ENCODE results near the gene SNX15.
"Not testable (repeated sequence)": the region's sequence is repeated elsewhere in the genome, so short reads cannot be mapped to it uniquely, and the experiment has no call there.

SNX15 gene

GRCh38 chr11:65014726-65015227 is 12.5 kb upstream of the SNX15 start:
- no peak for DNase-seq (ENCODE audit: low read depth in 2 of 2)

- no peak for DNase-seq (ENCODE audit: low read depth in 2 of 2)
These were observed 10.5 kb upstream of the SNX15 start for GRCh38 chr11:65016705-65017104.

DNA sequence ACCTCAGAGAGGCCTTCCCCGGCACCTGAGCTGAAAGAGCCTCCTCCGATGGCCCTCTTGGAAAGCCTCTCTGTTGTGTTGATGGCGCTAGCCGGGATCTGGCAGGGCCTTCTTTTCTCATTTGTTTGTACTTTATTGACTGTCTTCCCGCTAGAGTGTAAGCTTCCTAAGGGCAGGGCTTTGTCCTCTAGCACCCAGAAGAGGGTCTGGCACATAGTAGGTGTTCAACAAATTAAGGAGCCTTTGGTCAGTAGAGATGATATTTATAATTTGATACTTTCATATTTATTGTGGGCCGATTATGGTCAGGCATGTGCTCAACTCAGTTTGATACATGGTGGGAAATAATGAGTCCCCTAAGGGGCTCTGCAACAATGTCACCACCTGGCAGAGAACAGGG is 9.3 kb upstream of the SNX15 start:
- no peak for DNase-seq (ENCODE audit: low read depth in 2 of 2)

DNA sequence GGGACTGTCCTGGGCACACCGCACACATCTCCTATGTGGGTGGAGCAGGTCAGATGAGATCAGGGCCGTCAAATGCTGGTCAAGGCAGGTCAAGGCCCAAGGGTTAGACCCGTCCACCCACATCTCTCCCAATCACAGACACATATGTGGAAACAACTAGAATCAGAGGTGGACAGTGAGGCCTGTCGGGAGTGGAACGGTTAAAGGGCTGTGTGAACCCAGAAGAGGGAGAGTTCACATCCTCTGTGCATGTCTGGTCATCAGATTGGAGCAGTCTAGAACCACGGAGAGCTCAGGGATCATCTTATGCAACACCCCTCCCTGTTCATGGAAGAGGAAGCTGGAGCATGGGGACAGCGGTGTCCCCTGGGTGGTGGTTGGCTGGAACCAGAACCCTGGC is 7.4 kb upstream of the SNX15 start:
- no peak for DNase-seq (ENCODE audit: low read depth in 2 of 2)

GRCh38 chr11:65021003-65021402 is 6.2 kb upstream of the SNX15 start:
- DNase-seq (ENCODE audit: low read depth in 2 of 2), result no peak

GRCh38 chr11:65021509-65021908 is 5.7 kb upstream of the SNX15 start:
- no peak for DNase-seq (ENCODE audit: low read depth in 2 of 2)

DNA sequence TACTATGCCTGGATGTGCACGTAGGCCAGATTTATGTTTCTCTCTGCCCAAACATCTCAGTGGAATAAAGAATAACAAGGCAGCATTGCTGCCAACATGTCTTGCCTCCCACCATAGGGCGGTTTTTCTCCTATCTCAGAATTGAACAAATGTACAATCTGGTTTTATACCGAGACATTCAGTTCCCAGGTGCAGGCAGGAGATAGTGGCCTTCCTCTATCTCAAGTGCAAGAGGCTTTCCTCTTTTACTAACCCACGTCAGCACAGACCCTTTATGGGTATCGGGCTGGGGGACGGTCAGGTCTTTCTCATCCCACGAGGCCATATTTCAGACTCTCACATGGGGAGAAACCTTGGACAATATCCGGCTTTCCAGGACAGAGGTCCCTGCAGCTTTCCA is 3.7 kb upstream of the SNX15 start:
- not testable (repeated sequence) for DNase-seq (ENCODE audit: low read depth in 2 of 2)

DNA sequence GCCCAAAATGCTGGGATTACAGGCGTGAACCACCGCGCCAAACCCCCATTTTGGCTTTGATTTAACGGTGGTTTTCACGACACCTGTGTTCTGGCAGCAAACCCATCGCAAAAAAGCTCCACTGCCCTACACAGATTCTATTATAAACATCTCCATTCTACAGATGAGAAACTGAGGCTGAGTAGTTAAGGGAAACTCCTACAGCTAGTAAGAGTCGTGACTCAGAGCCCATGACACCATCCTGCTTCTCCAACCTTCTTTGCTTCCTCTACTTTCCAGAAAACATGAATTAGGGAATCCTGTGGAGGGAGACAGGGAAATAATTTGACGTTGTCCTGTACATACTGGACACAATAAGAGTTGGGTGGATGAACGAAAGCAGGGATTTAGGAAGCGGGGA is 429 bp upstream of the SNX15 start:
- no peak for DNase-seq (ENCODE audit: low read depth in 2 of 2)

- DNase-seq (ENCODE audit: low read depth in 2 of 2), result no peak
These were observed 5.0 kb downstream of the SNX15 start for GRCh38 chr11:65032216-65032615.

DNA sequence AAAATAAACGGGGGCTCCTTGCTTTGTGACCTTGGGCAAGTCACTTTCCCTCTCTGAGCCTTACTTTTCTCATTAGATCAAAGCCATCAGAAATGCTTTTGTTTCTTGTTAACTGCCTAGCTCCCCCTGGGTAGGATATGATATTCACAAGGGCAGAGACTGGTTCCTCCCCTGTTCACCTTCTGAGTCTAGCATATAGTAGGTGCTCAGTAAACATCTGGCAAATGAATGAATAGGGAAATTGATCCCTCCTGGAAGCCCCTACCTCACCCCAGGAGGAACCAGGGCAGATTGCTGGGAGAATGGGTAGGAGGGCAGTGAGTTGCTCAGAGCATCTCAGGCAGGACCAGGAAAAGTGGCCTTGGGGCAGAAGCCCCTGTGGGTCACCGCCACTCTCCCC is 7.2 kb downstream of the SNX15 start:
- DNase-seq (ENCODE audit: low read depth in 2 of 2), result no peak

GRCh38 chr11:65035579-65035978 is 8.3 kb downstream of the SNX15 start:
- no peak for DNase-seq (ENCODE audit: low read depth in 2 of 2)

GRCh38 chr11:65036931-65037330 is 9.7 kb downstream of the SNX15 start:
- no peak for DNase-seq (ENCODE audit: low read depth in 2 of 2)

DNA sequence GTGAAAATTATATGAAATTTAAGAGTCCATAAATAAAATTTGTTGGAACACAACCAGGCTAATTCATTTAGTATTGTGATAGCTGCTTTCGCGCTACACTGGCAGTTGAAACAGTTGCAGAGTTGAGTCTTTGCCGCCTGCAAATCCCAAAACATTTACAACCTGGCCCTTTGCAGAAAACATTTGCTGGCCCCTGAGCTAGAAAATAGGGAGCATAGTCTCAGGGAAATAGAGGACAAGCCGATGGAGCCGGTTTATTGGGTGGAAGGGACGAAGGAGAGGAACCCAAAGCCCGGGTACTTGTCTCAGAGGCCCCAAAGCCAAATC is 13.2 kb downstream of the SNX15 start:
- no peak for DNase-seq (ENCODE audit: low read depth in 2 of 2)

DNA sequence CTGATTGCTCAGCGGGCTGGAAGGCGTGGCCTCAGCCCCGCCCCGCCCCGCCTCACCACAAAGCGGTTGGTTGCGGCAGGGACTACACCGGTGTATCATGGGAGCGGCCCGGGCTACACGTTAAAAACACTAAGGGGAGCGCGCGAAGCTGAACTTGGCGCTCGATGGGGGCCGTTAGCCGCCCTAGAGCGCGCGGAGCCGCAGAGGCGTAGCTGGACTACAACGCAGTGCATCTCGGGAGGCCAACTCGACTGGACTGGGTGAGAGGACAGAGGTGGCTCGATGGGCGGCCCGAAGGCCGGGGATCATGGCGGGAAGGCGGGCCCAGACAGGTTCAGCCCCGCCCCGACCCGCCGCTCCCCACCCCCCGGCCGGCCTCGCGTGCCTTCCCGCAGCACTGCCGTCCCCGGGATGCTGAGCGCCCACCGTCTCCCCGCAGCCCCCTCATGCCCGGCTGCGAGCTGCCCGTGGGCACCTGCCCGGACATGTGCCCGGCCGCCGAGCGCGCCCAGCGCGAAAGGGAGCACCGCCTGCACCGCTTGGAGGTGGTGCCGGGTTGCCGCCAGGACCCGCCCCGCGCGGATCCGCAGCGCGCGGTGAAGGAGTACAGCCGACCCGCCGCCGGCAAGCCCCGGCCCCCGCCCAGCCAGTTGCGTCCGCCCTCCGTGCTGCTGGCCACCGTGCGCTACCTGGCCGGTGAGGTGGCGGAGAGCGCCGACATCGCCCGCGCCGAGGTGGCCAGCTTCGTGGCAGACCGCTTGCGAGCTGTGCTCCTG is 13.8 kb downstream of the SNX15 start, which contains the start of gene SAC3D1:
TSS of gene SAC3D1 (plus strand) at position 364 of the 776 bp plus-strand sequence. CDS start at position 447, 83 bp downstream.
- peak; percentile 64 to 69 for DNase-seq (ENCODE audit: low read depth in 2 of 2)

- no peak for DNase-seq (ENCODE audit: low read depth in 2 of 2)
These were observed 15.7 kb downstream of the SNX15 start for GRCh38 chr11:65042891-65043290.

DNA sequence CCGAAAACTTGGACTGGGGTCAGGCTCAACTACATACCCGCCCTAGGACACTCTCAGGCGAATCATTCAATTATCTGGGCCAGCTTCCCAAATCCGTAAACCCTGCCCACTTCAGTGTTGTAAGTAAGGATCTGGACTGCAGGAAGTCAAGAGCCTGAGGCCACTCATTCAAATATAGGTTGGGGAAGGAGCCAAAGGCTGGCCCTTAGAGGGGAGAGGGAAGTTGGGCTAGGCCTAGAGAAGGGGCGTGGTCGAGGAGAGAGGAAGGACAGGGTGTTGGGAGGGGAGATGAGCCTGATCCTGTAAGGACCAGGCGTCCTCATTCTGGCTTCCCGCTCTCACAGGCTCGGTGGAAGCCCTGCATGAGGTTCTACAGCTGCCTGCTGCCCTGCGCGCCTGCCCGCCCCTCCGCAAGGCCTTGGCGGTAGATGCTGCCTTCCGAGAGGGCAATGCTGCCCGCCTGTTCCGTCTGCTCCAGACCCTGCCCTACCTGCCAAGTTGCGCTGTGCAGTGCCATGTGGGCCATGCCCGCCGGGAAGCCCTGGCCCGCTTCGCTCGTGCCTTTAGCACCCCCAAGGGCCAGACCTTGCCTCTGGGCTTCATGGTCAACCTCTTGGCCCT is 16.8 kb downstream of the SNX15 start:
- no peak for DNase-seq (ENCODE audit: low read depth in 2 of 2)

- DNase-seq (ENCODE audit: low read depth in 2 of 2), result no peak
These were observed 17.8 kb downstream of the SNX15 start for GRCh38 chr11:65045061-65045460.

- DNase-seq (ENCODE audit: low read depth in 2 of 2), result no peak
These were observed 18.5 kb downstream of the SNX15 start for GRCh38 chr11:65045728-65046127.

- no peak for DNase-seq (ENCODE audit: low read depth in 2 of 2)
These were observed 20.6 kb downstream of the SNX15 start for GRCh38 chr11:65047581-65048422.

DNA sequence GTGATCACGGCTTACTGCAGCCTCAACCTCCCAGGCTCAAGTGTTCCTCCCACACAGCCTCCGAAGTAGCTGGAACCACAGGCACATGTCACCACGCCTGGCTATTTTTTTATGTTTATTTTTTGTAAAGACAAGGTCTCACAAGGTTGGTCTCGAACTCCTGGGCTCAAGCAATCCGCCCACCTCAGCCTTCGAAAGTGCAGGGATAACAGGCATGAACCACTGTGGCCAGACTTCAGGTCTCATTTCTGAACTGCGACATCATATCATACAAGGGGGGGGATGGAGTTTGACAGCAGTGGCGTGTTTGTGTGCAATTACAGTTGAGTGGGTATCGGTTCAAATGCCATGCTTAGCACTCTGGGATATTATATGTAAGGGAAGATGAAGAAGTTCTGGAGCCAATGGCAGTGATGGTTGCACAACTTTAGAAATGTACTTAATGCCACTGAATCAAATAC is 24.2 kb downstream of the SNX15 start:
- DNase-seq (ENCODE audit: low read depth in 2 of 2), result no peak

DNA sequence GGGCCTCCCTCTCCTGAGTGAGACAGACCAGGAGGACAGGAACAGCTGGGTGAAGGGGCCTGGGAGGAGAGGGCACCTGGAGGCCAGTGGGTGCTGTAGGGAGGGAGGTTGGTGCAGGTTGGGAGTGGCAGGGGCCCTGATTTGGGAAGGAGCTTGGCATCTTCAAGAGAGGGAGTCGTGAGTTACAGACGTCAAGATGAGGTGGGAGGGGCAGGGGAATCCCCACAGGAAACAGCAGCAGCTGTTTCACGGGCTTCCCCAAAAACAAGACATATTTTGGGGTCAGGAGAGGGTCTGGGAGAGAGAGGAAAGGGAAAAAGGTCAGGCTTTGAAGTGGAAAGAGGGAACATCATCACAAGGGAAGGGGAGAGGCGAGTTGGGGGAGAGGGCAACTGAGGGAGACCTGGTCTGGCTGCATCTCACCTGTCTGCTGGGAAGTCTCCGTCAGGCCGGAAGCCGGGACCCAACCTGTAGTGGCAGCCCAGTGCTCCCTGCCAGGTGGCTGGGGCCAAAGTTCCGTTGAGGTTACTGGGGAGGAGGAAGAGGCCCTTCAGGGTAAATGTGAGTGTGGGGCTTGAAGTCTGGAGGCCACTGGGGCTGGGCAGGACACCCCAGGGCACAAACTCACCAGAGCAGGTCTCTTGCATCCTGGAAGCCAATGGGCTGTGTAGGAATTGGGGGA is 26.7 kb downstream of the SNX15 start:
- no peak for DNase-seq (ENCODE audit: low read depth in 2 of 2)

DNA sequence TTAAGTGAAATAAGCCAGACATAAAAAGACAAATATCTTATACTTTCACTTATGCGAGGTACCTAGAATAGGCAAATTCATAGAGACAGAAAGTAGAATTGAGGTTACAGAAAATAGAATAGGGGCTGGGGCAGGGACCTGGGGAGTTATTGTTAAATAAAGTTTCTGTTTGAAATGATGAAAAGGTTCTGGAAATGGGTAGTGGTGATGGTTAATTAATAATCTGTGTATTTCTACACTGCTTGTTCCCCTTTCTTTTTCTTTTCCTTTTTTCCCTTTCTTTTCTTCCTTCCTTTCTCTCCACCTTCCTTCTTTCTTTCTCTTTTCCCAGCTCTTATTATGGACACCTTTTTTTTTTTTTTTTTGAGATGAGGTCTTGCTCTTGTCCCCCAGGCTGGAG is 28.3 kb downstream of the SNX15 start:
- DNase-seq (ENCODE audit: low read depth in 2 of 2), result no peak

Data from activated CD8-positive, alpha-beta memory T cell treated with anti-CD3 and anti-CD28 coated beads for 4 hours (primary cell).